Fibroblast of villous mesenchyme (primary cell): ENCODE data around the gene DECR2. TPM values are rescaled to one million over a fixed set of nuclear protein-coding genes. Genes with fewer than 3 reads are reported as not detected.
"Not testable (repeated sequence)": the region's sequence is repeated elsewhere in the genome, so short reads cannot be mapped to it uniquely, and the experiment has no call there.

ENCODE experiments used
- DNase-seq: peaks from one replicate; pipeline ENCODE4 v3.0.0-alpha.2; 2010; ENCODE audit warnings: low read depth
- H3K4me3 ChIP-seq: 2 replicates; pipeline ENCODE4 v1.5.1; 2011; ENCODE audit warnings: low read depth, mild to moderate bottlenecking, low read length
- total RNA-seq: library from RNA; depleted of rRNA; stranded (reverse); fragments of >200 nt; gene quantifications from 2 replicates; pipeline ENCODE4 v1.2.3, GENCODE V29; 2012
- TF ChIP-seq, protein P1 (sequence below): IDR thresholded peaks from 2 replicates; pipeline ENCODE4 v1.5.1; 2012; ENCODE audit warnings: low read depth, mild to moderate bottlenecking, low read length; ENCODE audit not compliant: insufficient read depth

Gene DECR2
- total RNA-seq, 1 donor = 16.0 TPM

DNA sequence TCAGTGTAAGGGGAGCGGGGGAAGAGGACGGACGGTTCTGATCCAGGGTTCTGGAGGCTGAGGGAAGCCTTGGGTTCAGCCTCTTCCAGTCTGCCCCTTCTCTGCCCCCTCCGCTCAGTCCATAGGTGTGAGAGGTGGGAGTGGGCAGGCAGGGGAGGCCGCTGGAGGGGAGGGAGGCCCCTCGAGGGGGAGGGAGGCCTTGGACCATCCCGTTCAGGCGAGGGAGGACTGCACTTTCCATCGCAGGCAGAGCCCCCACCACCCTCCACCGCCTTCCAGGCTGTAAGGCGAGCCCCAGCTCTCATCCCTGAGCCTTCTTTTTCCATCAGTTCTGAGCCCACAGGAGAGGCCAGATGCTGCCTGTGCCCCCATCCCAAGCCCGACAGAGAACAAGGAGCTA, 44.9 kb upstream of the DECR2 start:
- DNase-seq = no peak
- H3K4me3 ChIP-seq = no peak overlapping the region
- TF ChIP-seq, protein P1, sequence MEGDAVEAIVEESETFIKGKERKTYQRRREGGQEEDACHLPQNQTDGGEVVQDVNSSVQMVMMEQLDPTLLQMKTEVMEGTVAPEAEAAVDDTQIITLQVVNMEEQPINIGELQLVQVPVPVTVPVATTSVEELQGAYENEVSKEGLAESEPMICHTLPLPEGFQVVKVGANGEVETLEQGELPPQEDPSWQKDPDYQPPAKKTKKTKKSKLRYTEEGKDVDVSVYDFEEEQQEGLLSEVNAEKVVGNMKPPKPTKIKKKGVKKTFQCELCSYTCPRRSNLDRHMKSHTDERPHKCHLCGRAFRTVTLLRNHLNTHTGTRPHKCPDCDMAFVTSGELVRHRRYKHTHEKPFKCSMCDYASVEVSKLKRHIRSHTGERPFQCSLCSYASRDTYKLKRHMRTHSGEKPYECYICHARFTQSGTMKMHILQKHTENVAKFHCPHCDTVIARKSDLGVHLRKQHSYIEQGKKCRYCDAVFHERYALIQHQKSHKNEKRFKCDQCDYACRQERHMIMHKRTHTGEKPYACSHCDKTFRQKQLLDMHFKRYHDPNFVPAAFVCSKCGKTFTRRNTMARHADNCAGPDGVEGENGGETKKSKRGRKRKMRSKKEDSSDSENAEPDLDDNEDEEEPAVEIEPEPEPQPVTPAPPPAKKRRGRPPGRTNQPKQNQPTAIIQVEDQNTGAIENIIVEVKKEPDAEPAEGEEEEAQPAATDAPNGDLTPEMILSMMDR = no peak

DNA sequence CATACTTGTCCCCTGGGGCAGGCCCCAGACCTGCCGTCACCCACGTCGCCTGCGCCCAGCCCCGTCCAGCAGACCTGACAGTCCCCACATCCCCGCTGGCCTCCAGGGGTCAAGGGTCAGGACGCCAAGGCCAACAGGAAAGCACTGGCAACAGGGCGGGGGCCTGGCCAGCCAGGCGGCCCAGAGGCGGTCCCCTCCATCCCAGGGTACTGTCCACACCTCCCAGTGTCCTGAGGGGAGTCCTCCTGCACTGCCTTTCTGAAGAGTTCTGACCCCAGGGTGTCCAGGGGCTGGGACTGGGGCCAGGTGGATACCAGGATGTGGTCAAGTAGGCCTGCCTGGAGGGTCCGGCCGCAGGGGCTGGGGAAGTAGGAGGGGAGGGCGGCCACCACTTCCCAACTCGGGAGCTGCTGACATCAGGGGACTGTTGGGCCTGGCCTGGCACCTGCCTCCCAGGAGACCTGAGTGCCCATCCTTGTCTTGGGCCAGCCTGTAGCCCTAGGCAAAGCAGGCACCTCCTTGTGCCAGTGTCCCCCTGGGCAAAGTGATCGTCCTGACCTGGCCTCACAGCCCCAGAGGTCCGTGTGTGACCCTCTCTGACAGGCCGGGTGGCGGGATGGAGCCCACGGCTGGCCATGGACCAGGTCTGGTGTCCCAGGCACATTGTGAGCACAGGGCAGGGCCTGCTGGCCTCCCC, 42.5 kb upstream of the DECR2 start:
- TF ChIP-seq, protein P1 = no peak
- H3K4me3 ChIP-seq = no peak overlapping the region
- no peak for DNase-seq

DNA sequence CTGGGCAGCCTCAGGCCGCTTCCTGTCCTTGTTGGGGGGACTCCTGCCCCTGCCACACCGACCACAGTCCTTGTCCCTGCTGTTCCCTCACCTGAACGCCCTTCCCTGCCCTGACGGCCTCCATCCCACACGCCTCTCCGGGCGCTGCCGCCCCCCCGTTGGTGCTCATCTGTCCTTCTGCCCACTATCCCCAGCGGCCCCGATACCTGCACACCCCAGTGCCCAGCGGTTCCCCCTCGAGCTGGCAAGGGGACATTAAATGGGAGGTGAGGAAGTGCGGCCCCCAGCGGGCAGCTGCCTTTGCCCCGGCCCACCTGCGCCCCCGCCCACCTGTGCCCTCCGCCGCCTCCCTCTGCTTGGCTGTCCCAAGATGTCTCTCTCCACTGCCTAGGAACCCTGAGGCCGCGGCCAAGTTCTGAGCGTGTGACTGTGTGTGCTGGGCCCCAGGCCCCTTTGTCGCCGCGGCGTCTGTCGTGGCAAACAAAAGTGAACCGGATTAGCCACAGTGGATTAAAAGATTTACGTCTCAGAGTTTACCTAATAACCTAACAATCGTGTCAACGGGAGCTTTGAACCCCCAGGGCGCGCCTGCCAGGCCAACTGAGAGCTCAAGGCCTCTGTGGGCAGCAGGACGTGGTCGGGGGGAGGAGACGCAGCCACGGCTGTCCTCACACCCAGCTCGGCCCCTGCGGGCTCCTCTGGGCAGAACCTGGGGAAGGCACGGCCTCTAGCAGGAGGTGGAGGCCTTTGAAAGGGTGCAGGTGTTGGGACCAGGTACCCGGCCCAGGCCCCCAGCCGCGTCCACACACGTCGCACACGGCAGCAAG, 41.6 kb upstream of the DECR2 start:
- no peak overlapping the region for H3K4me3 ChIP-seq
- TF ChIP-seq, protein P1 = no peak
- no peak for DNase-seq

DNA sequence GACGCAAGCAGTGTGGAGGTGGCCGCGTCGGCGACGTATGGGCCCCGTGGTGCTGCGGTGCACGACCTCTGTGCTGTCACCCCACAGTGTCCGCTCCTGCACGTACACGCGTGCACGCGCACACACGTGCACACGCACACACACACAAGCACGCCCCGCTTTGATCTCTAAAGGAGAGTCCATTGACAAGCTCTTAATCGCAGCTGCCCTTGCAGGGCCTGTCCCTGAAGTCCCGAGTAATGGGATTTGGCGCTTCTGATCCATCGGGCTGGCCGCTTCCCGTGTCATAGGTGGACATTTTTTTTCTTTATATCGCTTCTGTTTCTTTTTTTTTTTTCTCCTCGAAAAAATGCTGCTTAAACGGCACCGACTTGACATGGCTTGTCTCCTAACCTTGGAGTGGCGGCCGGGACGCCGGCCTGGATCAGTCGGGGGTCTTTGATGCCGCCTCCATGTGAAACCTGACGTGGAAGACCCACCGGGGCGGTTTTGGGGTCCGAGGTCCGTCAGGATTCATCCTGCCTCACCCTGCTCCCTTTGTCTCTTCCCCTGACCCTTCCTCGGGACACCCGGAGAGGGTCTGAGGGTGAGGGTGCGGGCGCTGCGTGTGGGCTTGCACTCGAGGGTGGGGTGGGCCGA, 40.9 kb upstream of the DECR2 start:
- no peak for DNase-seq
- TF ChIP-seq, protein P1 = no peak
- H3K4me3 ChIP-seq = no peak overlapping the region

DNA sequence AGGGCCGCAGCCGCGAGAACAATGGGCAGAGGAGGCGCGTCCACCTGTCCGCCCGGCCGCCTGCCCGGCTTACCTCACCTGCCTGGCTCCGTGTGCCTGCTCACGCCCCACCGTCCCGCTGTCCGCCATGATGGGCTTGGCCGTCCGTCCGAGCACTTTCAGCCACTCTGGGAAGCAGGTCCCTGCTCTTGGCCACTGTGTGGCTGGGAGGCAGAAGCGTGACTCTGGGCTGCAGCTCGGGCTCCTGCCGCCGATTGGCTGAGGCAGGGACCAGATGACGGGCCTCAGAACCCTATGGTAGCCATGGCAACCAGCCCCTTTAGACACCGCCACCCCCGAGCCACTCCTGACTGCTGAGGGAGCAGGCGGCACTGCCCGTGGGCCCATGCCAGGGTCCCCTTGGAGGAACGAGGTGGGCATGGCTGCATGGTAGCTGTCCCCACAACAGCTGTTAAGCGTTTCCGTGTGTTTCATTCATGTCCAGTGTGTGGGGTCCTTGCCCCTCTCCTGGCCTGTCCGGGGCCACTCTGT, 40.3 kb upstream of the DECR2 start:
- DNase-seq = no peak
- no peak overlapping the region for H3K4me3 ChIP-seq
- TF ChIP-seq, protein P1 = no peak

DNA sequence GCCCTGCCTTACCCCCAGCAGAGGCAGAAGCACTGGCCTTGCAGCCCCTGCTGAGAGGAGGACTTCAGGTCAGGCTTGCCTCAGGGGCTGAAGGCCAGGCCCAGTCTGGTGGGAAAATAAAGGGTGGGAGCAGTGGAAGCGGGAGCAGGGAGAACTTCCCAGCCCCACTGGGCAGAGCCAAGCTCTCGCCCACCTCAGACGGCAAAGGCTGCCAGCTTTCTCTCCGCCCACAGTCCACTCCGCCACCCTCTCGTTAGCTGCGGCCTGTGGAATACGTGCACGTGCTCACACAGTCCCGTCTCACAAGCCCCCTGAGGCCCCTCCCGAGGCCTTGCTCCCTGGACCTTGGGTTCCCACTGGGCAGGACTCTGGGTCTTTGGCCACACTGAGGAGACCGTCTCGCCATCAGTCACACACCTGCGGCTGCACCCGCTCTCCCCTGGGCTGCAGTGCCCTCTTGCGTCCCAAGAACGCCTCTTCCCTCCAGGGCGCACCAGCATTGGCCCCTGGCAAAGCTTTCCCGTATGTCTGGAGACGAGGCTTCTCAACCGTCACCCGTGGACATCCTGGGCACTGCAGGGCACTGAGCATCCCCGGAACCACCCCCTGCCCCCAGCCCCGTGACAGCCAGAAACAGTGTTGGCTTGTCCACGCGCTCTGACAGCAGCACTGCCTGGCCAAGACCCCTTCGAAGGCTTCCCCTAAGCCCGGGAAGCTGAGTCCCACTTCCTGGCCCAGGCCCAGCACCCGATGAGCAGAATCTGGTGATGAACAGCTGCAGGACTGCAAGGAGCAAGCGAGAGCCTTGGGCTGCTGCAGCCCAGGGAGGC, 39.6 kb upstream of the DECR2 start:
- H3K4me3 ChIP-seq = no peak overlapping the region
- TF ChIP-seq, protein P1 = peak; percentile 67
- peak; percentile 71 for DNase-seq

DNA sequence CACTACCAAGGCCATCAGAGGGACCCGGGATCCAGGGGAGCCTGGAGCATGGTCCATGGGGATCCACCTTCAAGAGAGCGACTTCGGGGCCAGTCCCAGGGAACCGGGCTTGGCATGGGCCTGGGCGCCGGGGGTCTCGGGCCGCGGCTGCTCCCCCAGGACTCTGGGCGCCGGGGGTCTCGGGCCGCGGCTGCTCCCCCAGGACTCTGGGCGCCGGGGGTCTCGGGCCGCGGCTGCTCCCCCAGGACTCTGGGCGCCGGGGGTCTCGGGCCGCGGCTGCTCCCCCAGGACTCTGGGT, 39.0 kb upstream of the DECR2 start:
- DNase-seq, H3K4me3 ChIP-seq: not testable (repeated sequence)
